ENCODE results near the gene KIAA0319L. TPM values are rescaled to one million over a fixed set of nuclear protein-coding genes. Genes with fewer than 3 reads are reported as not detected.
A peak's percentile ranks its signal among the peaks of the same experiment; 100 is the strongest.
"Not testable (repeated sequence)": the region's sequence is repeated elsewhere in the genome, so short reads cannot be mapped to it uniquely, and the experiment has no call there.

KIAA0319L gene
- total RNA-seq, 1 donor from 2014 or later, result 76.1 TPM

DNA sequence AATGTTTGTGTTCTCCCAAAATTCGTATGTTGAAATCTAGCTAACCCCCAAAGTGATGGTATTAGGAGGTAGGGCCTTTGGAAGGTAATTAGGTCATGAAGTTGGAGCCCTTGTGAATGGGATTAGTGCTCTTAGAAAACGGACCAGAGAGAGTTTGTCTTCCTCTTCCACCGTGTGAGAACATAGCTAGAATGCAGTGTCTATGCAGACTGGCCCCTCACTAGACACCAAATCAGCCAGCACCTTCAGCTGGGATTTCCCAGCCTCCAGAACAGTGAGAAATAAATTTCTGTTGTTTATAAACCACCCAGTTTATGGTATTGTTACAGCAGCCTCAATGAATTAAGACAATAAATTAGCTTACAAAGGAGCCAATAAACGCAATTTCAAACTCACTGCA is 58.0 kb downstream of the KIAA0319L start:
- no peak for DNase-seq (ENCODE audit: low spot score)

DNA sequence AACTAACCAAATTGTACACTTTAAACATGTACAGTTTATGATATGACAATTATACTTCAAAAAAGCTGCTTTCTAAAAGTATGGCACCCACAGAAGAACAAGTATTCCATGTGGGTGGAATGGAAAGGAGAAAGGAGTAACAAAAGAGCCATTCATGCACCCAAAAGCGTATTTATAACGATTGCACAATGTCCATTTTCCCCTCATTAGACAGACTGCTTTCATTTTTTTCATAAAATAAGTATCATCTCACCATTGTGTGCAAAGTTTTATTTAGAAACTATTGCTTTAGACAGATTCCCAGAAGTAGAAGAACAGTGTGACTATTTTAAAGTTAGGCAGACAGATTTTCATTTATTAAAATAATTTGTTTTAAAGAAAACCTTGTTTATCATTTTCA is 59.6 kb downstream of the KIAA0319L start:
- no peak for DNase-seq (ENCODE audit: low spot score)

DNA sequence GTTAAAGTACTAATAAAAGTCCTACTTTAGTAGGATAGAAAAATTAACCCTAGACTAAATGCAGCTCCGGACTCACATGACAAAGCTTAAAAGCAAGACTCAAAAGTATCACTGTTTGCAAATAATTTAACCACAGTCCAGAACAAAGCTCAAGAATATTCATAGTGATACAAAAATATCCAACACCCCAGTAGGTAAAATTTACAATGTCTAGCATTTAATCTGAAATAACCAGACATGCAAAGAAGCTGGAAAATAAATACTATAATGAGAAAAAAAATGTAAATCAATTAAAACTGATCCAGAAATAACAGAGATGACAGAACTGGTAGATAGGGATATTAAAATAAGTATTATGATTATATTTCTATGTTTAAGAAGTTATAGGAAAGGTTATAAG is 67.0 kb downstream of the KIAA0319L start:
- DNase-seq (ENCODE audit: low spot score), result no peak

DNA sequence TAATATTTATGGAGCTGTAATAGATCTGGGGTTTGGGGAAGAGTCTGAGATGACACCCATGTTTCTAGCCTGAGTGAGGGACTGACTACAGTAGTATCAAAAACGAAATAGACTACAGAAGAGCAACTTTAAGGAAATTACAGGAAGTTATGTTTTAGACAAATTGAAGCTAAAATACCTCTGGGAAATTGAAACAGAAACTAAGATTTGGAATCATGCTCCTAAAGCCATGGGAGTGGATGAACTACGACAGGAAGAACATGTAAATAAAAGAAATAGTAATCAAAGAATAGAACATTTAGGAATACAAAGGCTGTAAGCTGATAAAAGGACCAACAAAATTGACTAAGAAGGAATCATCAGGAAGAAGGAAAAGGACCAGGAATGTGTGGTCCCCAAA is 68.9 kb downstream of the KIAA0319L start:
- DNase-seq (ENCODE audit: low spot score), result no peak

DNA sequence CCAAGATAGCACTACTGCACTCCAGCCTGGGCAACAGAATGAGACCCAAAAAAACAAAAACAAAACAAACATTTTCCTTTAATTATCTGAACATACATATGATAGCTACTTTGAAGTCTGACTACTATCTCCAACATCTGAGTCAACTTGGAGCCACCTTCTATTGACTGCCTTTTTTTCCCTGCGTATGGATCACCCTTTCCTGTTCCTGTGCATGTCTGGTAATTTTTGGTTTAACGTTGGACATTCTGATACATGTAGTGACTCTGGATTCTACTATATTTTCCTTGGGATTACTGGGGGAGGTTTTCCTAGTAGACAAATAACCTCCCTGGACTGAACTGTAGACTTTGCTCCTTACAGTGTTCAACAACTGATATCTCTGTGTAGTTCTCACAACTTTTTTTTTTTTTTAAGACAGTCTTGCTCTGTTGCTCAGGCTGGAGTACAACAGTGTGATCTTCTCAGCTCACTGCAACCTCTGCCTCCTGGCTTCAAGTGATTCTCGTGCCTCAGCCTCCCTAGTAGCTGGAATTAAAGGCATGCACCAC is 70.3 kb downstream of the KIAA0319L start:
- DNase-seq (ENCODE audit: low spot score), result no peak

DNA sequence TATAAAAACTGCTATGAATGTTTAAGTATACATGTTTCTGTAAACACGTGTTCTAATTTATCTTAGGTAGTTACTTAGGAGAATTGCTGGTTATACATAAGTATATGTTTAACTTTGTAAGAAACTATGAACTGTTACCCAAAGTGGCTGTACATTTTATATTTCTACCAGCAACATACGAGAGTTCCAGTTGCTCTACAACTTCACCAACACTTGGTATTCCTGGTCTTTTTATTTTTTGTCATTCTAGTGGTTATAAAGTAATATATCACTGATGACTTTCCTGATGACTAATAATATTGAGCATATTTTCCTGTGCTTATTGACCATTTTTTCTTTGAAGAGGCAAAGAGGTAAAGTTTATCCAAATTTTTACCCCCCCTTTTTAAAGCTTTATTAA is 76.0 kb downstream of the KIAA0319L start:
- DNase-seq (ENCODE audit: low spot score), result no peak

DNA sequence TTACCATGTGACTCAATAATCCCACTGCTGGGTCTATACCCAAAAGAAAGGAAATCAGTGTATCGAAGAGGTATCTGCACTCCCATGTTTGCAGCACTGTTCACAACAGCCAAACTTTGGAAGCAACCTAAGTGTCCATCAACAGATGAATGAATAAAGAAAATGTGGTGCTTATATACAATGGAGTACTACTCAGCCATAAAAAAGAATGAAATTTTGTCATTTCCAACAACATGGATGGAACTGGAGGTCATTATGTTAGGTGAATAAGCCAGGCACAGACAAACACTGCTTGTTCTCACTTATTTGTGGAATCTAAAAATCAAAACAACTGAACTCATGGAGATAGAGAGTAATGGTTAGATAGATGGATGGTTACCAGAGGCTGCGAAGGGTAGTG is 79.3 kb downstream of the KIAA0319L start:
- no peak for DNase-seq (ENCODE audit: low spot score)

DNA sequence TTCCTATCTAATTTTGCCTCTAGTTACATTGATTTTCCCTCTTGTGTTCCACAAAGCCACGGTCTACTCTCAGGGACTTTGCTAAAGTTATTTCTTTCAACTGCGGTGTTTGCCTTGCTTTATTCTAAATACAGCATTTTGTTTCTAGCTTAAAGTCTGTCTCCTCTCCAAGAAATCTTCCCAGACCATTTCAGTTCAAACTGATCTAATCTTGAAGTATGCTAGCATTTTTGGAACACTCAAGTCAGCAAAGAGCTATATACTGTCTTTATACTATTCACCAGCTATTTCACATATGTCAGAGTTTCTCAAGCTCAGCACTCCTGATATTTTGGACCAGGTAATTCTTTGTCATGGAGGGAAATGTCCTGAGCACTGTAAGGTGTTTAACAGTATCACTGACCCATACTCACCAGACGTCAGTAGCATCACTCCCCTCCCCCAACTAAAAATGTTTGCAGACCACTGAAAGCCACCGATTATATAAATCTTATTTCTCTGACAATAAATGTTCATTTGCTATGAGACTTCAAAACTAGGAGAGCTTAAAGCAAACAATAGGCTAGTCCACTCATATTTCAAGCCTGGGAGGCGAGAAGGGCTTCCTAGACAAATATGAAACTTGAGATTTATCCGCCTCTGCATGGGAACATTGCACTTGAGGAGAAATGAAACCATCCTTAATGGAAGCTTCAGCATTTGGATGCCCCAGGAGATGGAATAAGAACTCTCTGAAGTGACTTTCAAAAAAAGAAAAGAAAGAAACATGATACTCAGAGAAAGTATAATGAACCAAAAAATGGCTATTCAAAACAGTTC is 81.1 kb downstream of the KIAA0319L start:
- DNase-seq (ENCODE audit: low spot score), result no peak

DNA sequence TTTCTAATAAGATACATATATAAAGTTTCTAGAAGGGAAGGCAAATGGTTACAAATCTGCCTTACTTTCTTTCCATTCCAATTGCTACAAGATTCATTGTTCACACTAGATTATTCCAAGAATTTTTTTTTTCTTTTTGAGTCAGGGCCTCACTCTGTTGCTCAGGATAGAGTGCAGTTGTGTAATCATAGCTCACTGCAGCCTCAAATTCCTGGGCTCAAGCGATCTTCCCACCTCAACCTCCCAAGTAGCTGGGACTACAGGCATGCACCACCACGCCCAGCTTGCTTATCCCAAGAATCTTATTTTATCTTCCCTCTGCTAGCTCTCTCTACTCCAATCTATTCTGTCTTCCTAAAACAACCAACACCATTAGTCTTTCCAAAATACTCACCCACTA is 81.8 kb downstream of the KIAA0319L start:
- DNase-seq (ENCODE audit: low spot score), result no peak

DNA sequence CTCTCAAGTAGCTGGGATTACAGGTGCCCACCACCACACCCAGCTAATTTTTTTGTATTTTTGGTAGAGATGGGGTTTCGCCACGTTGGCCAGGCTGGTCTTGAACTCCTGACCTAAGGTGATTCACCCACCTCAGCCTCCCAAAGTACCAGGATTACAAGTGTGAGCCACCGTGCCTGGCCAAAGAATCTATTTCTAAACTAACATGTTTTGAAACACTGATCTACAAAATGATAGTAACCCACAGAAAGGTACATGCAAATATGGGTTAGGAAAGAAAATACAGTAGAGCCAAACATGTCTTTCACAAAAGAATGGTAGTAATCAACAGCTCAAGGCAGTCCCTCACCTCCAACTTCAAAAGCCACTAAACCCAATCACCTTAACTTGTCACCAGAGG is 84.0 kb downstream of the KIAA0319L start:
- not testable (repeated sequence) for DNase-seq (ENCODE audit: low spot score)

DNA sequence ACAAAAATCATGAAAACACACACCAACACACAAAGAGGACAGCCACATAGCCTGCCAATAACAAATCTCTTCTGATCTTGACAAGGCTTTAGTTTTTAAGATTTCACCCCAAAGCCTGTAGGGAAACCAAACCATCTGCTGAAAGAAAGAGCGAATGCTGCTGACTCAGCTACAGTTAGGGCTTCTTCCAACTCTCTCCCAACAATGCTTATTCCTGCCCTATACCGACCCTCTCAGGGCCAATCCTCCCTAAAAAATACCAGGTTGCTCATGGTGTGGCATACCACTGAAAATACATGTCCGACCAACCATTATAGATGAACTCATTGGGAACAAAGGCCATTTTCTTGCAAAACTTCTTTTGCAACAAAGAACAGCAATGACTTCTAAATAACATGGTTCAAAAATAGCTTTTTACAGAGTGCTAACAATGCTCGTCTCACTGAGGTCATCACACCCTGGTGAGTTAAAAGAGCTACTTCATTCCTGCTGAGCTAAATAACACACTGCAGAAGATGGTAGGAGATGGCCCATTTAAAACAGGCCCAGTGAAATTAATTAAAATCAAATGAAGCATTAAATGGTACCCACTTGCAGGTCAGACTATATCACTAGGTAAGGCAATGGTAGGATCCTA is 86.1 kb downstream of the KIAA0319L start:
- no peak for DNase-seq (ENCODE audit: low spot score)

DNA sequence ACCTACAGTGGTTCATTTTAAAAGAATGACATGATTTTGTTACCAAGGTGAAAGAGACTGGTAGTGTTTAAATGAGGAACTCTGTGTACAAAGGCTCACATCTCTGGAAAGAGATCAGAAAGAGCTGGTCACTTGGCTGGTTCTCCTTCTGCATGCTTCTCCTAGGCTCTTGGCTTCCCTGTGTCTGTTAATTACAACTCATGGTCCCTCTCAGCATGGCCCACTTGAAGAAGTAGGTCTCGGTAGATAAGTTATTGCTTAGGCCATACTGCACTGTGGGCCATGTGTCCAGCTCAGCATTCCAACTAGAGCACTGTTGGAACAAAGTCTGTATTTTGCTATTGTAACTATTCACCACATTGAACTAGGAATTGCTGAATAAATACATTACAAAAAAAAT is 91.1 kb downstream of the KIAA0319L start:
- DNase-seq (ENCODE audit: low spot score), result no peak

DNA sequence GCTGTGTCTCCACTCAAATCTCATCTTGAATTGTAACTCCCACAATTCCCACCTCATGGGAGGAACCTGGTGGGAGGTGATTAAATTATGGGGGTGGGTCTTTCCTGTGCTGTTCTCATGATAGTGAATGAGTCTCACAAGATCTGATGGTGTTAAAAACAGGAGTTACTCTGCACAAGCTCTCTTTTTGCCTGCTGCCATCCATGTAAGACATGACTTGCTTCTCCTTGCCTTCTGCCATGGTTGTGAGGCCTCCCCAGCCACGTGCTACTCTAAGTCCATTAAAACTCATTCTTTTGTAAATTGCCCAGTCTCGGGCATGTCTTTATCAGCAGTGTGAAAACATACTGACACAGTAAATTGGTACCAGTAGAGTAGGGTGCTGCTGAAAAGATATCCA is 93.5 kb downstream of the KIAA0319L start:
- not testable (repeated sequence) for DNase-seq (ENCODE audit: low spot score)

DNA sequence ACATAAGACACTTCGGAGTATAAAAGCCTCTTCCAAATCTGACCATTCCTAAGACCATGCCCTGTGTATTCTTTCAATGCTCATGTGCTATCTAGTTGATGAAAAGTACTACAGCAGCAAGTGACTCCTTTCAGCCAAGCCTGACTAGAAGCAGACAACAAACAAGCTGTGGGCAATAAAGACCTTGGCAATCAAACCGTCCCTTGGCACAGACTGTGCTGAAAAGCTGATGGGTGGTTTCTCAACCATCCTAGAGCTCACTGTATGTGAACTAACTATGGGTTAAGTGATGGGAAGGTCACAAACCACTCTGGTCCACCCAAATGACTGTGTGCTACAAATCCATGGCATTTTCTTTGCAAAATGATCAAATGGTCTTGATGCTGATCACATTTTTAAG is 94.0 kb downstream of the KIAA0319L start:
- no peak for DNase-seq (ENCODE audit: low spot score)

DNA sequence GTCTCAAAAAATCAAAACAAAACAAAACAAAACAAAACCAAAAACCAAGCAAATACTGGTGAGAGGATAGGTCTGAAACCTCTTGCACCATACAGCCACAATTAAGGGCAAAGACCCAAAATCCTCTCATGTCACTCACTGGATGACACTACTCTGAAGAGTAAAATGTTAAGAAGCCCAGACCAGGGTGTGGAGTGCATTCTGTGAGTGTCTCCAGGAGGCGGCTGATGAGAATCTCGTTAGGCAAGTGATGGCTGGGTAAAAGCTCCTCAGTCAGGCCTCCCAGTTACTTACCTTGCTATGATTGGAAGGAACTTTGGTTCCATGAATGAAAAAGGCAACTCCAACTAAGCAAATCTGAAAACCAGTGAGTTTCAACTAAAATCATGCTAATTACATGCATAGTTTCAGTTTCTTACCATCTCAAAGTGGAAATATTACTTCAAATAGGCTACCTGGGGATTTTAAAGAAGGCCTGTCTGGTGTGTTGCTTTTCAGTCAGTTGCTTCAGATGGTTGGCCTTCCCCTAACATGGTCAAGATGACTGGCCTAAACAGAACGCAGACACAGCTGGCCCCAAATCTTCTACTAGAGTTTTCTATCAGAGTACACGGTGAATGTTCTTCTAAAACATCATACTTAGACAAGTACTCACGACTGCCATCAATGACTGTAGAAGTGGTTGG is 95.1 kb downstream of the KIAA0319L start:
- DNase-seq (ENCODE audit: low spot score), result no peak

DNA sequence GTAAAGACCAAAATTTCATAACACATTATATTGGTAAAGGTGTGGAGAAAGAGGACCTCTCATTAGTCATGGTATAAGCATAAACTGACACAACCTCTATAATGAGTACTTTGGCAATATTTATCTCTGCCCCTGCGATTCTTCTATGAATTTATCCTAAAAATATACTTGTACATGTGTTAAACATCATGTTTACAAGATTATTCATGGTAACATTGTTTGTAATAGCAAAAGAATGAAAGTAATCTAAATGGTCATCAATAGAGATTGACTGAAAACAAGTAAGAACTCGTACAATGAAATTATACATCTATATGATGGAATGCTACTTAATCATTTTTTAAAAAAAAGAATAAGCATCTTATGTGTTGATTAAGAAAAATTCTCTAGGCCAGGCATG is 96.4 kb downstream of the KIAA0319L start:
- DNase-seq (ENCODE audit: low spot score), result no peak

DNA sequence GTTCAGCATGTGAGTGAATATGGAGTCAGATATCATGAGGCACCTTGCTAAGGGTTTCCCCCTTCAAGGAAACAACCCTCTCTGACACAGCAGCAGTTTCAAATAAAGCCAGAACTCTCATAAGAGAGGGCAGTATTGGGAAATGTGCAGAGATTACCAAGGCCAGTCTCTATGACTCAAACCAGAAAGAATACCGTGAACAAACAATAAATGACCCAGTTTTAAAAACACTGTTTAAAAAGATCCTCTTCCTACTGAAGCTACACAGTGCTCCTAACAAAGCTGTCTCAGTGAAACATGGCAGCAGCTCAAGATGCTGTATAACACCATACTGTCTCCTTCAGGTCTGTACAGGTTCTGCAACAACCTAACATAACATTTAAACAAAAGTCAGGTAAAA is 102.6 kb downstream of the KIAA0319L start:
- DNase-seq (ENCODE audit: low spot score), result peak; percentile 76

DNA sequence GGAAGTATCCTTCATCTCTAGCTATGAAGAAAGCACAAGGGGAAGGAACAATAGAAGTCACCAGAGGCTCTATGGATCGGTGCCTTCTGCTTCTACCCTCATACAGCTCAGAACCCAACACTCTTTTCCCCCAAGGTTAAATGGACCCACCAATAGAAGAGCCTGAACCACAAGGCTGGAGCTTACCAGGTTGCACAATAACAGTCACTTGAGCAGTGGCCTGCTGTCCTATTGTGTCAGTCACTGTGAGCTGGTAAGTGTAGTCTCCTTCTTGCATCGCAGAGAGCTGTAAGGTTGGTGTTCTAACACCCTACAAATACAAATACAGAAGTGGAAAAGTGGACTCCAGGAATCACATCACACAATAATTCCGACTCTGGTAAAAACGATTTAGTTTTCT is 103.0 kb downstream of the KIAA0319L start:
- no peak for DNase-seq (ENCODE audit: low spot score)

DNA sequence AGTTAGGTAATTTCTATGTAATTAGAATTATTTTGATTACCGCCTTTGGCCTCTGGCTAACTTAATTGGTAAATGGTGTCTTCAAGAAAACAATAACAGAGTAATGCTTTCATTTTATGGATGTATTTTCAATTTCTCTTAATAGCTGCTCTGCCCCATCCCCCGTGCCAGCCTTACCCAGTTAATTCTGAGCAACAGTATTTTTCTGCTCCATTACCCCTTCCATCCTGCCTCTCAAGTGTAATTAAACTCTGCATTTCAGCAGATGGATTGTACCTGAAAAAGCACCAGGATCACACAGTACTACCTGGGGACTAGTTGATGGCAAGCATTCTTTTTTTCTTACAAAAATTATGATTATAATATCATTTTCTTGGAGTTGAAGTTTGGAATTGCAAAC is 104.2 kb downstream of the KIAA0319L start:
- no peak for DNase-seq (ENCODE audit: low spot score)

DNA sequence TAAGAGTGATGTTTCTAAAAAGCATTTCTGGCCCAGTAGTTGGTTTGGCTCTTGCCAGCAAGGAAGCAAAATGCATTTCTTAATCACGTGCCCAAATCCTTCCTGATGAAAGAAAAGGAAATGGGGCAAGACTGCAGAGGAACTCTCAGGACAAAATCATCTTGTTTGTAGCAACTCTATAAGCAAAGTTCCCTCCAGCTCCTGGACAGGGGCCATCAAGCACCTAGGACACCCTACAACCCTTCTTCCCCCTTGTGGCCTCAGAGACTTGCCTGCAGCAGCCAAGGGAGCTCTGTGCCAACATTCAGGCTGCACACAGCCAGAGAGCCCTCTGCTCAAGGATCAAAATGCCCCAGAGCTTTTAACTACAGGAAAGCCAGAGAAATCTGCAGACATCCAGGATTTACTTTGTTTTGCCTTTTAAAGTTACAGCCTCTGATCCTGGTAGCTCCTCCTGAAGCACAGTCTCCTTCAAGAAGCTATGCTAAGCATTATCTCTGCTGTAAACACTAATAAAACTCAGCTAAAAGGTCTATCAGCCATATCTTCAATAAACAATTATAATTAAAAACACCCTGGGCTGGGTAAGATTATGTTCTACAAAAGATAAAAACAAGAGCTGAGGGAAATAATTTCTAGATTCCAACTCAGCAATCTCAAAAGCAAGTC is 105.0 kb downstream of the KIAA0319L start:
- DNase-seq (ENCODE audit: low spot score), result peak; percentile 95

DNA sequence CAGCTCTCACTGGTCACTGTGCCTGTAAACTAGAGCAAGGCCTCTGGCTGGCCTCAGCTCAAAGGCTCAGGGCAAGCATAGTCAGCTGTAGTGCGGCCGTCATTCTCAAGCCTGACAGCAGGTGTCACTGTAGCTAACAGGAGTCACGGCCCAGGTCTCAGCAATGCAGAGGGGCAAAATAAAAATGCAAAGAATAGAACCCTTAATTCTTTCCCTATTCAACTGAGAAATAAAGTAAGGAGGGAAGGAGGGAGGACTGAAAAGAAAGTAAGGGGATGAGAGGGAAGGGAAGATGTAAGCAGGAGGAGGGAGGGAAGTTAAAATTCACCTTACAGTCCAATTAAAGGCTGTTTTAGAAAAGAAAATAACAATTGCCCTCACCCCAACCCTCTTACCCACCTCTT is 106.1 kb downstream of the KIAA0319L start:
- peak; percentile 83 for DNase-seq (ENCODE audit: low spot score)

All from umbilical cord (tissue), 2 donors.